Measurements from ENCODE around the gene SUSD1. TPM values are rescaled to one million over a fixed set of nuclear protein-coding genes. Genes with fewer than 3 reads are reported as not detected.

The SUSD1 gene
- total and polyA plus RNA-seq, 2 of the 13 experiments (the other 11 are each of a cell fraction or from before 2014, with no cell fraction given), result 25.9 to 32.3 TPM

GRCh38 chr9:112044881-112045280 is 130.2 kb downstream of the SUSD1 start:
- WGBS (ENCODE audit: low lambda C conversion rate), result 82% methylated on average over 4 of the region's 4 CpGs
- H3K4me2 ChIP-seq (ENCODE audit: low read depth, low read length), result no peak overlapping the region
- ATAC-seq, result no peak
- H4K20me1 ChIP-seq (ENCODE audit: insufficient read depth, low read length), result no peaks in the 10 kb centered on the region
- no peak overlapping the region for H3K27ac ChIP-seq (ENCODE audit: extremely low read length, insufficient read depth, low read length)
- CTCF ChIA-PET (ENCODE audit: low intra/inter-chr PET ratio, low total read pairs), result no interaction called here
- TF ChIP-seq PRPF4 (IDR thresholded peaks at IDR 0.05; ENCODE audit: low read depth, low read length, poor library complexity, severe bottlenecking), result no peak
- no peak for TF ChIP-seq ZNF101 (CRISPR knock-in tag; IDR thresholded peaks at IDR 0.05; ENCODE audit: borderline replicate concordance, low read depth)
- TF ChIP-seq ETV5 (CRISPR knock-in tag; IDR thresholded peaks at IDR 0.05; ENCODE audit: borderline replicate concordance), result no peak
- H3K9me3 ChIP-seq (ENCODE audit: low read length), result no peaks in the 10 kb centered on the region
- no peaks in the 10 kb centered on the region for H3K27me3 ChIP-seq (ENCODE audit: control insufficient read depth in 1 of 2, insufficient read depth in 2 of 2, low read length in 2 of 2)
- H3K79me2 ChIP-seq (ENCODE audit: insufficient read depth, low read length), result no peaks in the 10 kb centered on the region
- no peak for FAIRE-seq
- H3K36me3 ChIP-seq (replicated peaks in 1 of 2; ENCODE audit: control insufficient read depth in 1 of 2, insufficient read depth in 2 of 2, low read length in 2 of 2), result peaks cover 3 to 14% of the 10 kb centered on the region in 2 experiments; a peak in 4 of 5 replicates
- POLR2A ChIA-PET, result no interaction called here
- H3K9ac ChIP-seq (ENCODE audit: insufficient read depth, low read depth, low read length), result no peak overlapping the region
- H3K4me3 ChIP-seq (replicated peaks in 1 of 3; ENCODE audit: insufficient read depth in 1 of 3, low read depth in 2 of 3, low read length in 3 of 3), result no peak overlapping the region
- in situ Hi-C loops (cut with HindIII; ENCODE audit: extremely low pct_ligation_motif_present, low pct_unique_long_range_greater_than_20kb), result no loop called here
- peaks cover 6% of the 10 kb centered on the region for H3K4me1 ChIP-seq (ENCODE audit: insufficient read depth, low read length)
- no TSS peak for BruUV-seq (replicated peaks)
- DNase-seq (ENCODE audit: low spot score), result no peak
- intact Hi-C loops (cut with micrococcal nuclease; ENCODE audit: unreplicated experiment), result no loop called here
- no peak overlapping the region for H2AFZ ChIP-seq (ENCODE audit: low read length)

GRCh38 chr9:112044186-112044585 is 130.9 kb downstream of the SUSD1 start:
- CTCF ChIA-PET (ENCODE audit: low intra/inter-chr PET ratio, low total read pairs), result no interaction called here
- FAIRE-seq (no peak), ATAC-seq (no peak), DNase-seq (ENCODE audit: low spot score) (no peak)
- Histone ChIP-seq H3K27me3 (ENCODE audit: control insufficient read depth in 1 of 2, insufficient read depth in 2 of 2, low read length in 2 of 2) (no peaks in the 10 kb centered on the region), H3K9ac (ENCODE audit: insufficient read depth, low read depth, low read length) (no peak overlapping the region), H3K4me3 (replicated peaks in 1 of 3; ENCODE audit: insufficient read depth in 1 of 3, low read depth in 2 of 3, low read length in 3 of 3) (no peak overlapping the region), H3K4me1 (ENCODE audit: insufficient read depth, low read length) (no peaks in the 10 kb centered on the region; the same call in 1 of the 2 replicates), H3K27ac (ENCODE audit: extremely low read length, insufficient read depth, low read length) (no peak overlapping the region), H2AFZ (ENCODE audit: low read length) (no peak overlapping the region), H4K20me1 (ENCODE audit: insufficient read depth, low read length) (no peaks in the 10 kb centered on the region), H3K79me2 (ENCODE audit: insufficient read depth, low read length) (no peaks in the 10 kb centered on the region), H3K9me3 (ENCODE audit: low read length) (no peaks in the 10 kb centered on the region), H3K4me2 (ENCODE audit: low read depth, low read length) (no peak overlapping the region), H3K36me3 (replicated peaks in 1 of 2; ENCODE audit: control insufficient read depth in 1 of 2, insufficient read depth in 2 of 2, low read length in 2 of 2) (peaks cover 3 to 18% of the 10 kb centered on the region in 2 experiments; a peak in 4 of 5 replicates)
- intact Hi-C loops (cut with micrococcal nuclease; ENCODE audit: unreplicated experiment) (no loop called here), in situ Hi-C loops (cut with HindIII; ENCODE audit: extremely low pct_ligation_motif_present, low pct_unique_long_range_greater_than_20kb) (no loop called here)
- TF ChIP-seq ZNF281 (CRISPR knock-in tag; IDR thresholded peaks at IDR 0.05; ENCODE audit: borderline replicate concordance), result no peak
- no peak for TF ChIP-seq ATF1 (CRISPR knock-in tag; IDR thresholded peaks at IDR 0.05)
- TF ChIP-seq ISL2 (CRISPR knock-in tag; IDR thresholded peaks at IDR 0.05), result no peak
- TF ChIP-seq TIGD3 (CRISPR knock-in tag; IDR thresholded peaks at IDR 0.05; ENCODE audit: borderline replicate concordance), result no peak
- no peak for TF ChIP-seq ATF2 (CRISPR knock-in tag; IDR thresholded peaks at IDR 0.05)
- TF ChIP-seq NFE2 (CRISPR knock-in tag; IDR thresholded peaks at IDR 0.05), result no peak
- no peak for TF ChIP-seq HNF4A (CRISPR knock-in tag; IDR thresholded peaks at IDR 0.05)
- TF ChIP-seq RAD51 (IDR thresholded peaks at IDR 0.05; ENCODE audit: borderline replicate concordance), result no peak
- POLR2A ChIA-PET, result no interaction called here
- no TSS peak for BruUV-seq (replicated peaks)

Data from HepG2 (cell line).